IPS DF 4.7 (cell line): ENCODE results near the gene KCNJ15.

Source experiments
- DNase-seq: peaks from one replicate; pipeline ENCODE4 v3.0.0-alpha.2; 2013; ENCODE audit warnings: low spot score; ENCODE audit errors: extremely low read depth

KCNJ15 gene

DNA sequence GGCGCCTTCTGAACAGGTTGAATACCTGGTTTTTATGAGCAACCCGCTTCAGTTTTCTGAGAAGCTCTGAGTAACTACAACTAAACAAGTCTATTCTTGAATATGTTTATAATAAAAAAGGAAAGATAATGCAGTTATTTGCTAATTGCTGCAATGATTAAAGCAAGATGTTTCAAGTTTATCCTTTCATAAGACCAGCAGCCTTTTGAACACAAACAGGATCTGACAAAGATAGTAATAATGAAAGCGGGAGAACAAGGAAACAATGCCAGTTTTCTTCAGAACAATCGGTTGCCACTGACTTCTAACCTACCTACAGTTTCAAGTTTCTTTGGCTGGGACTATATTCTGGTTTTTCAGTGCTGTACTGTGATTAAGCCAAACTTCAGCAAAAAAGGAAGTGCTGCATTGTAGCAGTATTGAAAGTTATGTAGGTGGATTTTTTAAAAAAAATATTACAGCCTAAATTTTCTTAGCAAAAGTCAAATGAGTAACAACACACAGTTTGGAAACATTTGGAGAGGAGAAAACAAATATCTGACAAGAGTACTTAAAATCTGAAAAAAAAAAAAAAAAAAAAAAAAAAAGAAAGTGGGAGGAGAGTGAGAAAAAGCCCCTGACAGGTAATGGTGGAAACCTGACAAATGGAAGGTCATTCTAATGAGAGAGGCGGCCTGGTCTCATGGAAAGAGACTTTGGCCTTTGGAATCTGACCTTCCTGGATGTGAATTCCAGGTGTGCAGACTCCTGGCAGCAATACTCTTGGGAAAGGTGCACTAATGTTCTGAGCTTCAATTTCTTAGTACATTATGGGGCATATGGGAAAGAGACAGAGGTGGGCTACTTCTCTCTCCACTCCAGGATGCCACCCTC lies 11.4 kb downstream of the KCNJ15 start:
- DNase-seq = no peak

DNA sequence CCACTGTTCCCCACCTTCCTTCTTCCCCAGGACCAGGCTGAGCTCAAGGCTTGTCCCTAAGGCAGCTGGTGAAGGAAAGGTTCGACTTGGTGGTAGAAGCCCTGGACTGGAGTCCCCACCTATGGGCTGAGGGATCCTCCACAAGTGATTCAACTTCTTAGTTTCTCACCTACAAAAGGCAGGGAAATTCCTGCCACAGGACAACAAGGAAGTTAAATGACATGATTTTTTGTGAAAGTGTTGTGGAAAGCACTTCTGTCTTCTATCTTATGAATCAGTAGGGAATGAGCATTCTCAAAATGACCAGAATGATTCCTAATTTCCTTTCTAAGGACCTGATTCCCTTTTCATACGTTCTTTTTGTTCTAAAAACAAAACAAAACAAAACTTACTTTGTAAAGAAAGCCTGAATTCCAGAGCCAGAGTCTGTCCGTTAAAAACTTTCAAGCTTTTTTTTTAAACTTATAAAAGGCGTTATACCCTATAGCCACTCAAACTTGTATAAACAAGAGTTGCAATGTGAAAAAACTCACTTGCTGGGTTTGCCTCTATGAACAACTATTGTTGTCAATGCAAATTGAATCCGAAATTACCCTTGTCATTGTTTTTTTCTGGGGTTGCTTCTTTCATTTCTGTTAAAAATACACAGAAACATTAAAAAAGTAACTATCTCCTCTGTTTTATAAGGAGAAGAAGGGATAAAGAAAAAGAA lies 12.2 kb downstream of the KCNJ15 start:
- DNase-seq = no peak

- no peak for DNase-seq
Observed at GRCh38 chr21:38269576-38269936, 12.8 kb downstream of the KCNJ15 start.

DNA sequence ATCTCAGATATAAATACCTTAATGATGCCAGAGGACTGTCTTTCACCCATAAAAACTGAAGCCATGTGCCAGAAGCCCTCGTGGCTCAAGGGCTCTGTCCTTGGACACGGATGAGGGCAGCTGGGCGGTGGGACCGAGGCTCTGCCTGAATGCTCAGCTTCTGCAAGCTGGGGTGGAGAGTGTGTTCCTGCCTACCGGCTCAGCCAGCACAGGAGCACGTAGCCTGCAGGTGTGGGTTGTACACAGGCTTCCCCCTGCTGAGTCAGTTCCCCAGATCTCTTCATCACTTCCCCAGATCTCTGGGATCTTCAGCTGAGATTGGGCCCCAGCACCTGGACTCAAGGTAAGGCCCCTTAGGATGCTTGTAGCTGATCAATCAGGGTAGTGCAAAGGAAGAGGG lies 15.4 kb downstream of the KCNJ15 start:
- no peak for DNase-seq

DNA sequence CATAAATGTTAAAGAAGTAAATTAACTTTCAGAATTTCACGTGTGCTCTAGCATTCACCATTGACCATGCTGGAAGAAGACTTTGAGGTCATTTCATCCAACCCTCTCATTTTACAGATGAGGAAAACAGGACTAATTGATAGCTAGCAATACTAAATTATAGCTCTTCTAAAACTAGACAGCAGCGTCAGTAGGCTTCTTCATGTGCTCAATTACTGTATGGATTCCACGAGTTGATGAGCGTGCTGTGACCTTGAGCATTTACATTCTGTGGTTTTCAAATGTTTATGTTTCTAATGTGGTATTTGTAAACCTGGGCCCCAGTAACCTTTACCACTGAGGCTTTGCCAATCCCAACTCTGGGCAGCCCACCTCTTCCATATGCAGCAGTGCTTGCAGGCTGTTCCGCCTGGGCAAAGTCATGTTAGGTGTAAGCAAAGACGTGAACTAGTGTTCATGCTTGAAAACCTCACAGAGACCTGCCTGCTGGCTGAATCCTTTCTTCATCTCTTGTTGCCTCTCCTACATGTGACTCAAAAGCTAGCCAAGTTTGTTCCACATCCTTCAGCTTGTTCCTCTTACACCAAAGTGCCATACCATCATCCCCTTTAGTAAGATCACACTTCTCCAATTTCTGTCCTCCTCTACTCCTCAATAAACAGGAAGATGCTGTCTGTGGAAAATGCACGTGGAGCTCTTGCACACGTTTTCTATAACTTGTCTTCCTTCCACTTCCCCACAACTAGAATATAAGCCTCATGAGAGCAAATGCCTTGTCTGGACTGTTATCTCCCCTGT lies 17.2 kb downstream of the KCNJ15 start:
- no peak for DNase-seq

DNA sequence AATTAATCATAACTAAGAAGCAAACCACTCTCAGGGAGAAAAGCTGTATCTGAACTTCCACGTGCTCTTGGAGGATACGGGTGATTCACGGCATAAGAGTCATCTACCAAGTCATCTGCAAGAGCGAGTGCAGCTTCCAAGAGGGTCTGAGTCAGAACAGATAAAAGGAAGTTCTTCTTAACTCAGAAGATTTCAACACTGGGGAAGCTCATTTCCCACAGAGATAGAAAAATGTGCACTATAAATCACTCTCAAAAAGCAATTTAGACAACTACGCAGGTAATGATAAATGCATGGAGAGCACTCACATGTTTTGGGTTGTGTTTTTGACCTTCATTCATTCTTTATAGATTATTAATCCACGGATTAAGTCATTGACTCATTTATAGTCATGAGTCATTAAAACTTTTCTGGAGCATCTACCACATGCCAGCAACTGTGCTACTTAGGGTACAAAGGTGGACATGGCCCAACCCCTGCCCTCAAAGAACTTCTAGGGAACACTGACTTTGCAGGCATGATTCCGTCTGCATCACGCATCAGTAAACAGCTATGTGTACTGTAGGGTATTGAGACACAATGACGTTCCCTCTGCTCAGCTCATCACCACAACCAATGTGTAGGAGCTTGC lies 20.8 kb downstream of the KCNJ15 start:
- no peak for DNase-seq

GRCh38 chr21:38280454-38280853 lies 23.7 kb downstream of the KCNJ15 start:
- no peak for DNase-seq

DNA sequence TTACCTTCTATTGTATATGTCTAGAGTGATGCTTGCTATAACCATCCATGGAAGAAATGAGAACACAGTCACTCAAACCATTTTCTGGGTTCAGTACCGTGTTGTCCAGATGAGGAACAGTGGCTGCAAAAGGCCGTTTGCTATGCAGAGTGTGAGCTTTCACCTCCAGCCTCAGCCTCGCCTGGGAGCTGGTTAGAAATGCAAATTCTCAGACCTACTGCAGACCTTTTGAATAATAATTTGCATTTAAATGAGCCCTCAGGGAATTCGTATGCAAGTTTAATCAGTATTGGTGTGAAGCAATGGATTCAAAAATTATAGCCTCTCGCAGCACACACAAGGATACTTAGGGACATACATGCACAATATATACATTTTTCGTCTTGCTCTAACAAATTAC lies 24.1 kb downstream of the KCNJ15 start:
- DNase-seq = no peak

DNA sequence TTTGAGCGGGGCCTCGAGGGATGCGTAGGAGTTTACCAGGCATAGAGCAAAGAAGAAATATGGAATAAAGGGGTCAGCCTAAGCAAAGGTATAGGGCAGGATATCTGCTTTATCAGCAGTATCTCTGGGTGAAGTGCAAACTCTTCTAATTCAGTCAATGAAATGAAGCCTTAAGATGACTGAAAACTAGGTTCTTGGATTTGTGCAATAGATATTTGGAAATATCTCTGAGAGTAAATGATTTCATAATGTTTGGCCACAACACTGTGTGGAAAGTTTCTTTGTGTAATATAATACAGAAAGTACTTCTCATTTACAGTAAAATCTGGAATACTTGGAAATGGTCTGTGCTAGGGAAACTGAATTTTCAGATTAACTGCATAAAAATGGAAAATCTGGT lies 26.1 kb downstream of the KCNJ15 start:
- no peak for DNase-seq

DNA sequence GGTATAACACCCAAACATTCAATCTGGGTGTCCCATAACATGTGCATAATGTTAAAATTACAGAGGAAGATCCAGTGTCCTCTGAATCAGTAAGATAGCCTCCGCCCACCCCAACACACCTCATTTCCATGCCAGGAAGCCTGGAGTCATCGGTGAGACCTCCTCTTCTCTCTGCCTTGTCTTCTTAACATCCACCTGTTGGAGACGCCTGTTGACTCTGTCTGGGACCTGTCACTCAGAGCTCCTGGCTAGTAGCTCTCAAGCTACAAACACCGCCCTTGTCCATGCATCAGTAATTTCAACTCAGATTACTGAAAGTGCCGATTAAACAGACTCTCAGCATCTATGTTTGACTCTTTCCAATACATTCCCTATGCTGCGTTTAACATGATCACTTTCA lies 27.4 kb downstream of the KCNJ15 start:
- no peak for DNase-seq

- no peak for DNase-seq
Observed at GRCh38 chr21:38286739-38287471, 30.1 kb downstream of the KCNJ15 start.

DNA sequence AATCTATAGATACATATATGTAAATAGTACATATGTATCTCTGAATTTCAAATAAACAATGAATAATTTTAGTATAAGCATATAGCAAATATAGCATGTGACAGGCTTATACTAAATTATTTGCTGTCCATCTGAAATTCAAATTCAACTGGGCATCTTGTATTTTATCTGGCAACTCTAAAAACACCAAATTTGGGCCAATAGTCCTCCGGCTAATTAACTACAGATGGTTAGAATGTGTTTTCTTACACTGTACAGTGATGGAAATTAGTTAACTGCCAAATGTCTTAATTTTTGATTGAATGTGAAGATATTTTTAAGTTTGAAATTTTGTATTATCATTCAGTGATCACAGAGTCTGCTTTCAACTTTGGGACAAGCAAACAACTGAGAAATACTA lies 30.7 kb downstream of the KCNJ15 start:
- DNase-seq = no peak

DNA sequence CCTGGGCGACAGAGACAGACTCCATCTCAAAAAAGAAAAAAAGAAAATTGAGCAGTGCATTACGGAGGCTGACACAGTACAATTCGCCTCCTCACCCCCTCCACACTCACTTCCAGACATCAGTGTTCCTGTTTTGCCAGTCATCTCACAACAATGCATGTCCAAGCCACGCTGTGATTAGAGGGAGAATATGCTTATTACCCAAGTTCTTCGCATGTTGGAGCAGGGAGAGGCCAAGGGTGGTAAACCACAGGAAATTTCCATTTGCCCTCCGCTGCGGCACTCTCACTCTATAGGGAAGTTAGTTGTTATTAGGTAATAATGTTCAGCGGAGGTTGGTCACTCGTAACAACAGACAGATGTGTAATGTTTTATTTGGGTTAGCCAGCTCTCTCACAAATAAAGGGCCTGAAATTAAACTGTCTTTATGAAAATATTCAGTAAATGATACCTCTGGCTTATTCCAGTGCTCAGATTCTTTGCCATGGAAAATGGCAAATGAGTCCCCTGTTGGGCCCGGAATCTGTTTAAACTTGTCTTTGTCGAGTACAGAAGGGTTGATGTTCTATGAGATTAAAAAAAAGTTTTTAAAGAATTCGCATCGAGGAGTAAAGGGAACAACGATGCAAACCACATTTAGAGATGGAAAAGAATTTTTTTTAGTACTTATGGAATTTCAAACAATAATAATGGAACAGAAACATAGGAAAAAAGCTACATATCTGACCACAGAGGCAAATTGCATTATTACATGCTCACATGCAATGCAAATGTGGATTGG lies 33.1 kb downstream of the KCNJ15 start:
- DNase-seq = no peak

GRCh38 chr21:38290809-38291208 lies 34.0 kb downstream of the KCNJ15 start:
- DNase-seq = no peak

GRCh38 chr21:38291874-38292273 lies 35.1 kb downstream of the KCNJ15 start:
- DNase-seq = no peak

- DNase-seq = no peak
Observed at GRCh38 chr21:38293113-38293512, 36.3 kb downstream of the KCNJ15 start.

DNA sequence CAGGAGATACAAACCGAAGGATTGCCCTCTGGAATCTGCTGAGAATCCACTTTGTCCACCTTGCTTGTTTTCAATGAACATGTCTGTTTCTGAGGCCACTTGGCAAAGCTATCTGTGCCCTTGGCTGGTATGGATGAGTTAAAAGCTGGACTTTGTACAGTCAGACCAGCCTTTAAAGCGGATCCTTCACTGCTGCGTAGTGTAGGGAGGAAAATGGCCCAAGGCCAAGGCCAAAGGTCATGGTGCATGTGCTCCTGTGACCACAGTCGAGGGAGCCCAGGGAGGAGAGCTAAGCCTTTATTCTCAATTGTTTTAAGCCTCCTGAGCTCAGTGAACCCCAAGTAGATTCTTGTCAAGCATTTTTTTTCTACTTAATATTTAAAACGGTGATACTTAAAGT lies 37.0 kb downstream of the KCNJ15 start:
- DNase-seq = no peak

DNA sequence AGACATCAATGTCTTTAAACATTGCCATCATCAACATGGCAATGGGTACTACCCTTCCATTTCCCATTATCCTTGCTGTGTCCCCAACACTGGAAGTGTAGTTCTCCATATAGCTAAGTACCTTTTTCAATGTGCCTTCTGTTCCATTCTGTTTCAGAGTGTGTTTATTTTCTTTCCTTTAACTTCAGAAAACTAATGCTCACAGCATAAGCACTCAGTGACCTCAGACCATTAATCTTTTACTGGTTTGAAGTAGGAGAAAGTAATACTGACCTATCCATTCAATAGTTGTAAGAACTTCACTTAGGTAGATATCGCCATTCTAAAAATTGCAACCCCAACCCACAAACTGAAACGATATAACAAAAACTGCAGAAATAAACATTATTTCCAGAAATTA lies 37.8 kb downstream of the KCNJ15 start:
- DNase-seq = no peak

DNA sequence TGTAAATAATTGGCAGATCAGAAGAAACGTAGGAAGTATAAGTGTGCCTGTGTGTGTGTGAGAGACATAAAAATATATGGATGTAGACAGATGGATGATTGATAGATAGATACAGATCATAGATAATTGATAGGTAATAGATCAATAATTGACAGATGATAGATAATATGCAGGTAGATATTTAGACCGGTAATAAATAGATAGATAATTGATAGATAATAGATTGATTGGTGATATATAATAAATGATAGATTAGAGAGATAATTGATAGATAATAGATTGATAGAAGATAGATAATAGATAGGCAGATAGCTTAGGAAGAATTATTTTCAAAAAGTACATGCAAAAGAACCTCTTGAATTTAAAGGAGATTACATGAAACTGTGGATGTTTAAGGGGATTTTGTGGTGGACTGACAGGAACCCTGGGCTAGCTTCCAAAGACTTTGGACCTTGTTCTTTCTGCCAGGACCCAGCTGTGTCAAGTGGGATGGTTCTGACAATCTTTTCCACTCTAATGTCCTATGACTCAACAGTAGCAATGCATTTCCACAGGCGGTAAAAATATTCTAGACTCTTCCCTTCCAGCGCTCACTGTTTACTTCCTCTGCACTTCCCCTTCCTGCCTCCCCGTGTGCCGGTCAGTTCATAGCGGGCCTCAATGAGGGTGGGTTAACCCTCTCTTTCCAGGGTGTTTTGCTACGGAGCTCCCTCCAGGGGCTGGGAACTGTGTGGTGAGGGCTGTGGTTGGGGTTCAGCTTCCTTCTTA lies 39.4 kb downstream of the KCNJ15 start:
- no peak for DNase-seq
